Hepatocyte (in vitro differentiated cells): ENCODE results near the gene CAB39. TPM values are rescaled to one million over a fixed set of nuclear protein-coding genes. Genes with fewer than 3 reads are reported as not detected.

Experiments
- DNase-seq: peaks from one replicate; pipeline ENCODE4 v3.0.0-alpha.2; 2016; ENCODE audit warnings: low spot score
- H2AFZ ChIP-seq: fragments of 200-600 bp; sonication (generic); 2 replicates; pipeline ENCODE4 v1.6.0; 2016; ENCODE audit warnings: antibody characterized with exemption, mild to moderate bottlenecking
- H3K27ac ChIP-seq: fragments of 200-600 bp; sonication (generic); 2 replicates; pipeline ENCODE4 v1.5.1; 2016; ENCODE audit warnings: mild to moderate bottlenecking
- H3K27me3 ChIP-seq: fragments of 200-600 bp; sonication (generic); 2 replicates; pipeline ENCODE4 v1.6.1; 2016
- H3K36me3 ChIP-seq: fragments of 200-600 bp; sonication (generic); replicated peaks from 2 replicates; pipeline ENCODE4 v1.5.1; 2016; ENCODE audit warnings: low read depth; ENCODE audit not compliant: insufficient read depth
- H3K4me1 ChIP-seq: fragments of 200-600 bp; sonication (generic); 2 replicates; pipeline ENCODE4 v1.5.1; 2016; ENCODE audit warnings: mild to moderate bottlenecking, moderate library complexity; ENCODE audit not compliant: insufficient read depth
- H3K4me2 ChIP-seq: fragments of 200-600 bp; sonication (generic); 2 replicates; pipeline ENCODE4 v1.6.0; 2016
- H3K4me3 ChIP-seq: fragments of 200-600 bp; sonication (generic); 2 replicates; pipeline ENCODE4 v1.5.1; 2016; ENCODE audit warnings: mild to moderate bottlenecking
- H3K79me2 ChIP-seq: fragments of 200-600 bp; sonication (generic); 2 replicates; pipeline ENCODE4 v1.6.0; 2017; ENCODE audit warnings: mild to moderate bottlenecking
- H3K9me2 ChIP-seq: fragments of 200-600 bp; sonication (generic); replicated peaks from 2 replicates; pipeline ENCODE4 v1.6.0; 2017; ENCODE audit warnings: mild to moderate bottlenecking; ENCODE audit not compliant: insufficient read depth
- H3K9me3 ChIP-seq: fragments of 200-600 bp; sonication (generic); 2 replicates; pipeline ENCODE4 v1.5.1; 2016; ENCODE audit warnings: low read depth, mild to moderate bottlenecking
- H4K20me1 ChIP-seq: fragments of 200-600 bp; sonication (generic); 2 replicates; pipeline ENCODE4 v1.6.0; 2016; ENCODE audit warnings: mild to moderate bottlenecking; ENCODE audit not compliant: insufficient read depth, poor library complexity, severe bottlenecking
- CTCF ChIP-seq: fragments of 200-600 bp; sonication (generic); IDR thresholded peaks from 2 replicates; pipeline ENCODE4 v1.5.1; 2016; ENCODE audit warnings: antibody characterized with exemption, mild to moderate bottlenecking; ENCODE audit not compliant: poor library complexity
- EZH2 ChIP-seq: fragments of 200-600 bp; sonication (generic); IDR thresholded peaks from 2 replicates; pipeline ENCODE4 v1.6.1; 2016; ENCODE audit warnings: antibody characterized with exemption, mild to moderate bottlenecking, borderline replicate concordance
- EZH2phosphoT487 ChIP-seq: fragments of 200-600 bp; sonication (generic); IDR thresholded peaks from one replicate; pipeline ENCODE4 v1.6.1; 2018; ENCODE audit warnings: antibody characterized with exemption, mild to moderate bottlenecking, low read depth, moderate library complexity; ENCODE audit not compliant: unreplicated experiment, severe bottlenecking
- WGBS: methylation state at CpG from one replicate; pipeline ENCODE4 v1.1.6; 2016; ENCODE audit warnings: low lambda C conversion rate; ENCODE audit errors: missing lambda C conversion rate; 5-methylcytosine and 5-hydroxymethylcytosine counted together
- polyA plus RNA-seq: library from polyadenylated mRNA; unstranded; fragments of >200 nt; fragmentation: Nextera tagmentation; extraction: Ambion mirVana; gene quantifications from 2 replicates; pipeline ENCODE4 v1.2.1, GENCODE V29; 2016
- total RNA-seq: library from RNA; depleted of rRNA; stranded (reverse); fragments of >200 nt; gene quantifications from 2 replicates; pipeline ENCODE4 v1.2.3, GENCODE V29; 2014

The CAB39 gene
- total and polyA plus RNA-seq, 2 experiments from 2014 or later, result 38.5 to 84.4 TPM

GRCh38 chr2:230862292-230862691 is 149.7 kb downstream of the CAB39 start:
- Histone ChIP-seq H2AFZ (no peak overlapping the region), H3K4me3 (no peak overlapping the region), H3K79me2 (peaks cover 24% of the 10 kb centered on the region), H3K4me2 (no peak overlapping the region), H4K20me1 (peaks cover 4% of the 10 kb centered on the region), H3K9me3 (no peaks in the 10 kb centered on the region), H3K27me3 (no peaks in the 10 kb centered on the region), H3K9me2 (no peaks in the 10 kb centered on the region), H3K27ac (no peak overlapping the region), H3K36me3 (no peaks in the 10 kb centered on the region), H3K4me1 (peaks cover 12% of the 10 kb centered on the region)
- 94% methylated on average over 5 of the region's 5 CpGs for WGBS
- no peak for TF ChIP-seq EZH2
- TF ChIP-seq CTCF, result no peak
- no peak for TF ChIP-seq EZH2phosphoT487
- DNase-seq, result no peak

- WGBS, result 91% methylated on average over 7 of the region's 8 CpGs
- Histone ChIP-seq H3K27ac (no peak overlapping the region), H3K4me1 (peaks cover 19% of the 10 kb centered on the region), H3K4me2 (no peak overlapping the region), H3K27me3 (no peaks in the 10 kb centered on the region), H3K79me2 (peaks cover 31% of the 10 kb centered on the region), H3K4me3 (no peak overlapping the region), H3K9me2 (no peaks in the 10 kb centered on the region), H3K36me3 (no peaks in the 10 kb centered on the region), H3K9me3 (no peaks in the 10 kb centered on the region), H4K20me1 (peaks cover 4% of the 10 kb centered on the region), H2AFZ (no peak overlapping the region)
- TF ChIP-seq CTCF, result no peak
- TF ChIP-seq EZH2phosphoT487, result no peak
- TF ChIP-seq EZH2, result no peak
- DNase-seq, result no peak
Measured at GRCh38 chr2:230863031-230863430, 150.4 kb downstream of the CAB39 start.

GRCh38 chr2:230863442-230864121 is 150.9 kb downstream of the CAB39 start:
- no peak overlapping the region for H3K27ac ChIP-seq
- no peaks in the 10 kb centered on the region for H3K36me3 ChIP-seq
- TF ChIP-seq CTCF (no peak), EZH2 (no peak), EZH2phosphoT487 (no peak)
- H2AFZ ChIP-seq, result no peak overlapping the region
- H3K4me1 ChIP-seq, result peaks cover 25% of the 10 kb centered on the region
- peaks cover 4% of the 10 kb centered on the region for H4K20me1 ChIP-seq
- H3K4me2 ChIP-seq, result peak overlapping the region; percentile 91
- H3K79me2 ChIP-seq, result peaks cover 37% of the 10 kb centered on the region
- no peaks in the 10 kb centered on the region for H3K27me3 ChIP-seq
- no peak for DNase-seq
- H3K9me3 ChIP-seq, result no peaks in the 10 kb centered on the region
- H3K9me2 ChIP-seq, result no peaks in the 10 kb centered on the region
- no peak overlapping the region for H3K4me3 ChIP-seq
- 78% methylated on average over 13 of the region's 13 CpGs for WGBS
